Transverse colon (tissue), 4 donors: ENCODE measurements around the gene HS3ST2. TPM values are rescaled to one million over a fixed set of nuclear protein-coding genes. Genes with fewer than 3 reads are reported as not detected.

Source experiments
- DNase-seq: peaks from one replicate; pipeline ENCODE4 v3.0.0-alpha.2; 2019
- H3K27ac ChIP-seq, 4 donors: fragments of 200-600 bp; sonication (generic); 2 replicates each; pipeline ENCODE4 v1.5.1; 2016 to 2018; ENCODE audit warnings: inconsistent platforms in 4 of 4
- H3K27me3 ChIP-seq: fragments of 200-600 bp; sonication (generic); 2 replicates; pipeline ENCODE4 v1.5.1; 2017; ENCODE audit warnings: inconsistent platforms
- H3K36me3 ChIP-seq, 4 donors: fragments of 200-600 bp; sonication (generic); 2 replicates each; pipeline ENCODE4 v1.5.1; 2017 to 2019; ENCODE audit warnings: inconsistent platforms in 4 of 4
- H3K4me1 ChIP-seq, 4 donors: fragments of 200-600 bp; sonication (generic); 2 replicates each; pipeline ENCODE4 v1.5.1; 2017 to 2020; ENCODE audit warnings: inconsistent platforms in 4 of 4
- H3K4me3 ChIP-seq, 4 donors: fragments of 200-600 bp; sonication (generic); 1 replicate in 1 of 4; 2 replicates in 3 of 4; pipeline versions ENCODE4 v1.5.1 to v1.6.1; 2017 to 2019; ENCODE audit warnings: inconsistent platforms in 4 of 4
- H3K9me3 ChIP-seq, 2 donors: fragments of 200-600 bp; sonication (generic); 2 replicates each; pipeline ENCODE4 v1.5.1; 2017 to 2019; ENCODE audit warnings: inconsistent platforms in 2 of 2
- CTCF ChIP-seq, 5 experiments: fragments of 200-600 bp in 3 of 5; fragments of 450-650 bp in 2 of 5; sonication (generic) in 3 of 5; IDR thresholded peaks; 1 replicate in 2 of 5; 2 replicates in 3 of 5; pipeline ENCODE4 v1.5.1; 2016 to 2017; ENCODE audit warnings: antibody characterized with exemption in 5 of 5, inconsistent platforms in 3 of 5, mild to moderate bottlenecking in 2 of 5, moderate library complexity in 1 of 5
- EP300 ChIP-seq: sonication (generic); formaldehyde crosslinking; IDR thresholded peaks from one replicate; pipeline ENCODE4 v1.6.1; 2017; ENCODE audit warnings: antibody characterized with exemption, low read depth
- POLR2A ChIP-seq: fragments of 450-650 bp; IDR thresholded peaks from one replicate; pipeline ENCODE4 v1.6.1; 2016; ENCODE audit warnings: antibody characterized with exemption, mild to moderate bottlenecking, moderate library complexity
- POLR2AphosphoS5 ChIP-seq, 3 donors: sonication (generic); formaldehyde crosslinking; IDR thresholded peaks; one replicate each; pipeline ENCODE4 v1.6.1; 2016; ENCODE audit warnings: antibody characterized with exemption in 3 of 3
- WGBS, 2 donors: methylation state at CpG; one replicate each; pipeline ENCODE4 v1.1.5; 2018; ENCODE audit warnings: low coverage in 1 of 2; 5-methylcytosine and 5-hydroxymethylcytosine counted together
- in situ Hi-C, 4 donors: fragments of 200-750 bp; cut with MboI; loops; one replicate each; pipeline versions ENCODE4 v1.15.0 to v1.15.1; 2017; ENCODE audit warnings: low sequenced_read_pairs in 3 of 4, low pct_ligation_motif_present in 1 of 4, low pct_unique_long_range_greater_than_20kb in 1 of 4
- intact Hi-C: fragments of 100-400 bp; cut with DNase I; formaldehyde crosslinking; loops from one replicate; pipeline ENCODE4 v1.15.1; 2023; ENCODE audit warnings: low total_unique reads
- total RNA-seq, 4 donors: library from RNA; depleted of rRNA; stranded (reverse); fragments of >200 nt; gene quantifications; one replicate each; pipeline ENCODE4 v1.1.0, GENCODE V29; 2016

Gene HS3ST2
- total RNA-seq, 4 donors from 2014 or later: 0.32 to 4.5 (median 2.2) TPM

- no peak overlapping the region for H3K4me3 ChIP-seq
- no peak overlapping the region for H3K27ac ChIP-seq
- no peak for DNase-seq
- no peaks in the 10 kb centered on the region for H3K4me1 ChIP-seq
- in situ Hi-C loops: no loop called here
- TF ChIP-seq POLR2AphosphoS5 (IDR thresholded peaks at IDR 0.05): no peak
- H3K27me3 ChIP-seq: peaks cover 19% of the 10 kb centered on the region
- H3K9me3 ChIP-seq: no peaks in the 10 kb centered on the region
- 73 to 87% methylated on average over 3 of the region's 3 CpGs for WGBS, 2 donors
- intact Hi-C loops: no loop called here
- no peaks in the 10 kb centered on the region for H3K36me3 ChIP-seq
Observed at GRCh38 chr16:22923491-22923890, 109.5 kb downstream of the HS3ST2 start.

GRCh38 chr16:22924492-22924891 lies 110.5 kb downstream of the HS3ST2 start:
- no peaks in the 10 kb centered on the region for H3K9me3 ChIP-seq
- 15 to 35% methylated on average over 5 of the region's 5 CpGs for WGBS, 2 donors
- peaks cover 26% of the 10 kb centered on the region for H3K27me3 ChIP-seq
- no peak overlapping the region for H3K4me3 ChIP-seq
- intact Hi-C loops (no loop called here), in situ Hi-C loops (no loop called here)
- TF ChIP-seq POLR2AphosphoS5 (IDR thresholded peaks at IDR 0.05) (no peak), CTCF (IDR thresholded peaks at IDR 0.05) (no peak), POLR2A (no peak), EP300 (no peak)
- no peak for DNase-seq
- H3K27ac ChIP-seq: no peak overlapping the region
- H3K4me1 ChIP-seq: no peaks in the 10 kb centered on the region
- no peaks in the 10 kb centered on the region for H3K36me3 ChIP-seq

GRCh38 chr16:22926105-22926751 lies 112.3 kb downstream of the HS3ST2 start:
- H3K27ac ChIP-seq: no peak overlapping the region
- WGBS, 2 donors: 71% methylated on average over 10 of the region's 10 CpGs; no CpG with 5 or more reads in 1 of the 2 donors
- no peak for TF ChIP-seq CTCF (IDR thresholded peaks at IDR 0.05)
- TF ChIP-seq POLR2AphosphoS5 (IDR thresholded peaks at IDR 0.05): no peak
- TF ChIP-seq EP300: no peak
- TF ChIP-seq POLR2A: no peak
- peaks cover 31% of the 10 kb centered on the region for H3K27me3 ChIP-seq
- intact Hi-C loops: no loop called here
- DNase-seq: no peak
- no peak overlapping the region for H3K4me3 ChIP-seq
- in situ Hi-C loops: no loop called here
- H3K9me3 ChIP-seq: no peaks in the 10 kb centered on the region
- no peaks in the 10 kb centered on the region for H3K36me3 ChIP-seq
- H3K4me1 ChIP-seq: no peaks in the 10 kb centered on the region

- no peaks in the 10 kb centered on the region for H3K9me3 ChIP-seq
- 26 to 48% methylated on average over 3 of the region's 3 CpGs for WGBS, 2 donors
- no peak for DNase-seq
- TF ChIP-seq POLR2A (no peak), CTCF (IDR thresholded peaks at IDR 0.05) (no peak), EP300 (no peak), POLR2AphosphoS5 (IDR thresholded peaks at IDR 0.05) (no peak)
- H3K36me3 ChIP-seq: no peaks in the 10 kb centered on the region
- in situ Hi-C loops (no loop called here), intact Hi-C loops (no loop called here)
- no peak overlapping the region for H3K4me3 ChIP-seq
- peaks cover 42% of the 10 kb centered on the region for H3K27me3 ChIP-seq
- H3K4me1 ChIP-seq: no peaks in the 10 kb centered on the region
- no peak overlapping the region for H3K27ac ChIP-seq
Observed at GRCh38 chr16:22927306-22927705, 113.3 kb downstream of the HS3ST2 start.

GRCh38 chr16:22928882-22929435 lies 115.0 kb downstream of the HS3ST2 start:
- no peak for DNase-seq
- Histone ChIP-seq H3K4me1 (no peaks in the 10 kb centered on the region), H3K4me3 (no peak overlapping the region), H3K9me3 (no peaks in the 10 kb centered on the region), H3K27ac (no peak overlapping the region), H3K27me3 (peaks cover 50% of the 10 kb centered on the region), H3K36me3 (no peaks in the 10 kb centered on the region)
- intact Hi-C loops: no loop called here
- in situ Hi-C loops: no loop called here
- 22 to 26% methylated on average over 4 to 5 of the region's 5 CpGs for WGBS, 2 donors
- no peak for TF ChIP-seq POLR2A
- no peak for TF ChIP-seq CTCF (IDR thresholded peaks at IDR 0.05)
- TF ChIP-seq POLR2AphosphoS5 (IDR thresholded peaks at IDR 0.05): no peak
- no peak for TF ChIP-seq EP300
